Measurements from ENCODE around the gene MARS2. TPM values are rescaled to one million over a fixed set of nuclear protein-coding genes. Genes with fewer than 3 reads are reported as not detected.
"Not testable (repeated sequence)": the region's sequence is repeated elsewhere in the genome, so short reads cannot be mapped to it uniquely, and the experiment has no call there.

MARS2 gene
- total and polyA plus RNA-seq, 5 donors from 2014 or later = 10.6 to 16.1 (median 13.5) TPM

DNA sequence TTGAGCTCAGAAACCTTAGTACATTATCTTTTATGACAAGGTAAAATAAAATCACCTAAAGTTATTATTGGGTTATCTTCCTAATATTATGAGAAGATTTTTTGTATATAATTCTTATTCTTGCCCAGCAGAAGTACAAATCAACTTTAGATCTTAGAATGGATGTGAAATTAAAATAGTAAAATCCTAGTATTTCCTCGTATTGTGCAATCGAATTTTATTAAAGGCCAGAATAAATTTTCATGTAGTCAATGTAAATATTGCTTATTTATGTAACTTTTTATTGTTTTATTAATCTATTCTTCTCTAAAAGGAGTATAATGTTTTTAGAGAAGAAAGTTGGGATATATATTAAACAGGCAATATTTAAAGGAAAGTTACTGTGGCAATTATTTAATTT lies 12.7 kb downstream of the MARS2 start:
- no peak overlapping the region for H3K27ac Mint-ChIP-seq
- H3K36me3 Mint-ChIP-seq = peaks cover 5% of the 10 kb centered on the region
- peaks cover 4 to 18% (median 11%) of the 10 kb centered on the region in 4 donors for H3K4me1 Mint-ChIP-seq
- Histone ChIP-seq H3K27ac (ENCODE audit: insufficient read depth, low read length, poor library complexity, severe bottlenecking) (no peak overlapping the region), H3K4me3 (ENCODE audit: low read depth, low read length) (no peak overlapping the region), H3K9me3 (ENCODE audit: control insufficient read depth in 2 of 2, low read length in 2 of 2) (no peaks in the 10 kb centered on the region), H3K4me1 (ENCODE audit: control insufficient read depth, insufficient read depth, low read length, poor library complexity, severe bottlenecking) (no peaks in the 10 kb centered on the region), H3K36me3 (ENCODE audit: control insufficient read depth, insufficient read depth, low read length) (peaks cover 10% of the 10 kb centered on the region), H3K27me3 (ENCODE audit: control insufficient read depth, insufficient read depth, low read length) (no peaks in the 10 kb centered on the region)
- DNase-seq = no peak
- H3K9me3 Mint-ChIP-seq = no peaks in the 10 kb centered on the region
- H3K27me3 Mint-ChIP-seq = no peaks in the 10 kb centered on the region
- H3K4me3 Mint-ChIP-seq = no peak overlapping the region
- no peak for ATAC-seq (ENCODE audit: low read depth in 2 of 2)

DNA sequence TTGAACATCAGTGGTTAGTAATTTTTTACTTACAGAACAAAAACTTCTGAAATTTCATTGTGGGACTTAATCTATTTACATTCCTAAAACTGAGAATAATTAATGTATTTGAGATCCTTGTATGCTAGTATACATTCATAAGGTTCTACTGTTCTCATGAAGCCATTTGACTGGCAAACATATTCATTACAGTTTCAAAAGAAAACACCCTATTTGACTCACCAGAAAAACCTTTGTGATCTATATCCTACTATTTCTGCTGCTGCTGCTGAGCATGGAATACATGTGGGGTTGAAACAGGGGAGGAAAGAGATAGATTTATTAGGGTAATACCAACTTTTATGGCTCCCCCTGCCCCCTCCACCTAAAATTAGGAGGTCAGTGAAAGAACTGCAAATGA lies 21.8 kb downstream of the MARS2 start:
- peaks cover 0 to 7% (median 3%) of the 10 kb centered on the region in 7 donors for H3K9me3 Mint-ChIP-seq
- H3K27ac Mint-ChIP-seq = no peak overlapping the region
- peaks cover 0 to 7% (median 0%) of the 10 kb centered on the region in 4 donors for H3K4me1 Mint-ChIP-seq
- peaks cover 3% of the 10 kb centered on the region for H3K36me3 Mint-ChIP-seq
- H3K27ac ChIP-seq (ENCODE audit: insufficient read depth, low read length, poor library complexity, severe bottlenecking) = no peak overlapping the region
- no peaks in the 10 kb centered on the region for H3K4me1 ChIP-seq (ENCODE audit: control insufficient read depth, insufficient read depth, low read length, poor library complexity, severe bottlenecking)
- H3K36me3 ChIP-seq (ENCODE audit: control insufficient read depth, insufficient read depth, low read length) = no peaks in the 10 kb centered on the region
- H3K4me3 ChIP-seq (ENCODE audit: low read depth, low read length) = no peak overlapping the region
- DNase-seq = no peak
- peaks cover 8% of the 10 kb centered on the region for H3K27me3 Mint-ChIP-seq
- H3K9me3 ChIP-seq (ENCODE audit: control insufficient read depth in 2 of 2, low read length in 2 of 2) = no peaks in the 10 kb centered on the region
- no peaks in the 10 kb centered on the region for H3K27me3 ChIP-seq (ENCODE audit: control insufficient read depth, insufficient read depth, low read length)
- no peak overlapping the region for H3K4me3 Mint-ChIP-seq
- ATAC-seq (ENCODE audit: low read depth in 2 of 2) = no peak

DNA sequence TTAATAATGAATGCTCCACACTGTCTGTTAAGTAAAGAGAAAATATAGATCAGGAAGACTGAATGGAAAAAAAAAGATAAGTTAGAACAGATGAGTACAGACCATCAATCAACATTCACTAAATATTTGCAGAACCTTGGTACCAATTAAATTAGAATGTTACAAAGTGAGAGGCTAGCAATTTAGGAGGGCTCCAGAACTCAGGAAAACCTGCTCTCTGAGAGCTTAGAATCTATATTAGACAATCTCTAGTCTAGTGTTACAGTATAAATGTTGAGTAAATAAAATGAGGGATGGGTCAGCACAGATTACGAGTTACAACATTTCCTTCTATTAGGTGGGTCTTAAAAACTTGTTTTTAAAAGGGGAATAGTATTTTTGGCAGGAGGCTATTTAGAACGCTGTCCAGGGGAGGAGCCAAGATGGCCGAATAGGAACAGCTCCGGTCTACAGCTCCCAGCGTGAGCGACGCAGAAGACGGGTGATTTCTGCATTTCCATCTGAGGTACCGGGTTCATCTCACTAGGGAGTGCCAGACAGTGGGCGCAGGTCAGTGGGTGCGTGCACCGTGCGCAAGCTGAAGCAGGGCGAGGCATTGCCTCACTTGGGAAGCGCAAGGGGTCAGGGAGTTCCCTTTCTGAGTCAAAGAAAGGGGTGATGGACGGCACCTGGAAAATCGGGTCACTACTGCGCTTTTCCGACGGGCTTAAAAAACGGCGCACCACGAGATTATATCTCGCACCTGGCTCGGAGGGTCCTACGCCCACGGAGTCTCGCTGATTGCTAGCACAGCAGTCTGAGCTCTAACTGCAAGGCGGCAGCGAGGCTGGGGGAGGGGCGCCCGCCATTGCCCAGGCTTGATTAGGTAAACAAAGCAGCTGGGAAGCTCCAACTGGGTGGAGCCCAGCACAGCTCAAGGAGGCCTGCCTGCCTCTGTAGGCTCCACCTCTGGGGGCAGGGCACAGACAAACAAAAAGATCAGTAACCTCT lies 23.7 kb downstream of the MARS2 start:
- H3K36me3 Mint-ChIP-seq, H3K4me1 Mint-ChIP-seq: not testable (repeated sequence)
- H3K4me3 Mint-ChIP-seq = peak overlapping the region in 2 of 4 donors; percentile 5 to 14

DNA sequence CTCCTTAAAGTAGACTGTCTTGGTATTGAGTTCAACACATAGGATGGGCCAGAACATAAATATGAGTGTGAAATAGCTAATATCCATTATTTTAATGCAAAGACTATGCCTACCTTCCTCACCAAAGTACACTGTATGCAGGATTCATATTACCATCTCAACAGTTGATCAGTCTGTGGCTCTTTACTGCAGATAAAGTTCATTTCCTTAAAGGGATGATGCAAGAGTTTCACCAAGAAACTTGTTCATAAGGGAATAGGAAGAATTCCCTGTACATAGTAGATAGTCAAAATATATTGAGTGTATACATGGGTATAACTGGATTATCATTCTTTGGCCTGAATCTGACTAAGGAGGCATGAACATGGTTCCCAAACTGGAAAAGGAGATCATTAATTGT lies 35.0 kb downstream of the MARS2 start:
- Mint-ChIP-seq H3K27me3 (peaks cover 37% of the 10 kb centered on the region), H3K27ac (no peak overlapping the region)
- DNase-seq = no peak

More for the DNA sequence above, 23.7 kb downstream of the MARS2 start:
- not testable (repeated sequence) for H3K27ac Mint-ChIP-seq; H3K9me3 ChIP-seq (ENCODE audit: control insufficient read depth in 2 of 2, low read length in 2 of 2); H3K36me3 ChIP-seq (ENCODE audit: control insufficient read depth, insufficient read depth, low read length); H3K27ac ChIP-seq (ENCODE audit: insufficient read depth, low read length, poor library complexity, severe bottlenecking); ATAC-seq (ENCODE audit: low read depth in 2 of 2); H3K27me3 Mint-ChIP-seq; H3K9me3 Mint-ChIP-seq; H3K4me1 ChIP-seq (ENCODE audit: control insufficient read depth, insufficient read depth, low read length, poor library complexity, severe bottlenecking); H3K4me3 ChIP-seq (ENCODE audit: low read depth, low read length); DNase-seq; H3K27me3 ChIP-seq (ENCODE audit: control insufficient read depth, insufficient read depth, low read length)

More for the DNA sequence above, 35.0 kb downstream of the MARS2 start:
- Histone ChIP-seq H3K36me3 (ENCODE audit: control insufficient read depth, insufficient read depth, low read length) (no peaks in the 10 kb centered on the region), H3K9me3 (ENCODE audit: control insufficient read depth in 2 of 2, low read length in 2 of 2) (no peaks in the 10 kb centered on the region), H3K4me3 (ENCODE audit: low read depth, low read length) (no peak overlapping the region), H3K4me1 (ENCODE audit: control insufficient read depth, insufficient read depth, low read length, poor library complexity, severe bottlenecking) (no peaks in the 10 kb centered on the region), H3K27me3 (ENCODE audit: control insufficient read depth, insufficient read depth, low read length) (no peaks in the 10 kb centered on the region), H3K27ac (ENCODE audit: insufficient read depth, low read length, poor library complexity, severe bottlenecking) (no peak overlapping the region)
- Mint-ChIP-seq H3K9me3 (peaks cover 0 to 11% (median 2%) of the 10 kb centered on the region in 7 donors), H3K4me1 (no peaks in the 10 kb centered on the region), H3K36me3 (no peaks in the 10 kb centered on the region), H3K4me3 (no peak overlapping the region)
- ATAC-seq (ENCODE audit: low read depth in 2 of 2) = no peak

Other genes starting within 250 kb of the MARS2 start
- gene HSPD1, start 205.5 kb upstream of the MARS2 start, total RNA-seq = 183 TPM
- 100 to 1,000 TPM in 1 of 4 donors, 10 to 100 TPM in 3; 81.1 to 108 (median 93.2) TPM for gene HSPD1, start 205.5 kb upstream of the MARS2 start, polyA plus RNA-seq
- gene HSPE1, start 205.0 kb upstream of the MARS2 start, total RNA-seq = 90.4 TPM
- 100 to 1,000 TPM; 110 to 133 (median 121) TPM for gene HSPE1, start 205.0 kb upstream of the MARS2 start, polyA plus RNA-seq
- 22.7 TPM for gene MOB4, start 189.3 kb upstream of the MARS2 start, total RNA-seq
- gene MOB4, start 189.3 kb upstream of the MARS2 start, polyA plus RNA-seq = 10 to 100 TPM; 25.1 to 36.0 (median 30.5) TPM
- gene RFTN2, start 29.8 kb upstream of the MARS2 start, total RNA-seq = not detected
- under 1 TPM; 0.06 to 0.21 (median 0.14) TPM for gene RFTN2, start 29.8 kb upstream of the MARS2 start, polyA plus RNA-seq
- gene BOLL, start 80.0 kb downstream of the MARS2 start, total RNA-seq = not detected
- gene BOLL, start 80.0 kb downstream of the MARS2 start, polyA plus RNA-seq = under 1 TPM in 1 of 4 donors, not detected in 3; 0.06 TPM
- 37.8 TPM for gene PLCL1, start 99.2 kb downstream of the MARS2 start, total RNA-seq
- 10 to 100 TPM; 17.3 to 21.3 (median 19.2) TPM for gene PLCL1, start 99.2 kb downstream of the MARS2 start, polyA plus RNA-seq